Esophagus muscularis mucosa (tissue), 4 donors: Measurements from ENCODE around the gene CYP46A1.

Experiments
- EP300 ChIP-seq: sonication (generic); formaldehyde crosslinking; IDR thresholded peaks from one replicate; pipeline ENCODE4 v1.6.1; 2017; ENCODE audit warnings: antibody characterized with exemption
- POLR2AphosphoS5 ChIP-seq, 2 donors: sonication (generic); formaldehyde crosslinking; IDR thresholded peaks; one replicate each; pipeline ENCODE4 v1.6.1; 2017; ENCODE audit warnings: antibody characterized with exemption in 2 of 2
- TF ChIP-seq, protein P1 (sequence below), 3 experiments: fragments of 200-600 bp in 2 of 3; fragments of 450-650 bp in 1 of 3; sonication (generic) in 2 of 3; IDR thresholded peaks; one replicate each; pipeline ENCODE4 v1.5.1; 2017 to 2019; ENCODE audit warnings: antibody characterized with exemption in 3 of 3, mild to moderate bottlenecking in 2 of 3, moderate library complexity in 1 of 3

GRCh38 chr14:99636487-99636886 is 47.6 kb upstream of the CYP46A1 start:
- TF ChIP-seq POLR2AphosphoS5 (IDR thresholded peaks at IDR 0.05) (no peak), EP300 (no peak)
- TF ChIP-seq, protein P1, sequence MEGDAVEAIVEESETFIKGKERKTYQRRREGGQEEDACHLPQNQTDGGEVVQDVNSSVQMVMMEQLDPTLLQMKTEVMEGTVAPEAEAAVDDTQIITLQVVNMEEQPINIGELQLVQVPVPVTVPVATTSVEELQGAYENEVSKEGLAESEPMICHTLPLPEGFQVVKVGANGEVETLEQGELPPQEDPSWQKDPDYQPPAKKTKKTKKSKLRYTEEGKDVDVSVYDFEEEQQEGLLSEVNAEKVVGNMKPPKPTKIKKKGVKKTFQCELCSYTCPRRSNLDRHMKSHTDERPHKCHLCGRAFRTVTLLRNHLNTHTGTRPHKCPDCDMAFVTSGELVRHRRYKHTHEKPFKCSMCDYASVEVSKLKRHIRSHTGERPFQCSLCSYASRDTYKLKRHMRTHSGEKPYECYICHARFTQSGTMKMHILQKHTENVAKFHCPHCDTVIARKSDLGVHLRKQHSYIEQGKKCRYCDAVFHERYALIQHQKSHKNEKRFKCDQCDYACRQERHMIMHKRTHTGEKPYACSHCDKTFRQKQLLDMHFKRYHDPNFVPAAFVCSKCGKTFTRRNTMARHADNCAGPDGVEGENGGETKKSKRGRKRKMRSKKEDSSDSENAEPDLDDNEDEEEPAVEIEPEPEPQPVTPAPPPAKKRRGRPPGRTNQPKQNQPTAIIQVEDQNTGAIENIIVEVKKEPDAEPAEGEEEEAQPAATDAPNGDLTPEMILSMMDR (IDR thresholded peaks at IDR 0.05), result no peak
